ENCODE results near the gene LARP1.

The LARP1 gene

GRCh38 chr5:154836225-154836624 lies 81.0 kb downstream of the LARP1 start:
- Histone ChIP-seq H2BK15ac (ENCODE audit: low read length) (no peak overlapping the region), H3K9ac (ENCODE audit: low read depth, low read length, poor library complexity) (no peak overlapping the region), H3K27me3 (ENCODE audit: control insufficient read depth in 3 of 3, insufficient read depth in 3 of 3, low read depth in 1 of 3, low read length in 3 of 3) (no peaks in the 10 kb centered on the region), H4K91ac (ENCODE audit: low read depth, low read length, poor library complexity) (no peak overlapping the region), H3K36me3 (replicated peaks in 1 of 2; ENCODE audit: control insufficient read depth in 2 of 2, insufficient read depth in 2 of 2, low read length in 2 of 2) (peaks cover 3 to 8% of the 10 kb centered on the region in 2 donors), H3K4me2 (ENCODE audit: insufficient read depth, low read length, poor library complexity, severe bottlenecking) (no peak overlapping the region), H2BK12ac (ENCODE audit: low read length) (no peak overlapping the region), H3K9me3 (replicated peaks in 1 of 2; ENCODE audit: control insufficient read depth in 2 of 2, insufficient read depth in 1 of 2, low read depth in 1 of 2, low read length in 2 of 2) (no peaks in the 10 kb centered on the region), H3K4me1 (ENCODE audit: control insufficient read depth in 2 of 2, insufficient read depth in 1 of 2, low read depth in 1 of 2, low read length in 2 of 2) (no peaks in the 10 kb centered on the region), H3K18ac (ENCODE audit: low read length) (no peak overlapping the region), H2BK5ac (ENCODE audit: low read length) (no peak overlapping the region), H2AK5ac (ENCODE audit: low read depth, low read length) (no peak overlapping the region), H4K8ac (ENCODE audit: low read depth, low read length) (no peak overlapping the region), H3K23ac (ENCODE audit: low read depth, low read length, poor library complexity) (no peak overlapping the region), H2BK120ac (ENCODE audit: low read depth, low read length) (no peak overlapping the region), H3K79me1 (ENCODE audit: low read depth, low read length) (no peaks in the 10 kb centered on the region), H3K4ac (ENCODE audit: low read length) (no peak overlapping the region), H2AFZ (ENCODE audit: low read length) (no peak overlapping the region), H3K14ac (ENCODE audit: low read length) (no peak overlapping the region), H3K4me3 (ENCODE audit: low read length in 2 of 2) (no peak overlapping the region), H3K27ac (replicated peaks; ENCODE audit: low read length) (no peak overlapping the region)
- no peak for DNase-seq (ENCODE audit: low spot score)
- no CpG with 5 or more reads among the region's 6 CpGs for WGBS, 2 donors (ENCODE audit: extremely low coverage in 2 of 2, insufficient read length in 2 of 2, insufficient replicate concordance in 1 of 2)

- Histone ChIP-seq H3K4me1 (ENCODE audit: control insufficient read depth in 2 of 2, insufficient read depth in 1 of 2, low read depth in 1 of 2, low read length in 2 of 2) (no peaks in the 10 kb centered on the region), H2AFZ (ENCODE audit: low read length) (no peak overlapping the region), H3K9ac (ENCODE audit: low read depth, low read length, poor library complexity) (no peak overlapping the region), H3K36me3 (replicated peaks in 1 of 2; ENCODE audit: control insufficient read depth in 2 of 2, insufficient read depth in 2 of 2, low read length in 2 of 2) (peaks cover 3 to 4% of the 10 kb centered on the region in 2 donors), H3K9me3 (replicated peaks in 1 of 2; ENCODE audit: control insufficient read depth in 2 of 2, insufficient read depth in 1 of 2, low read depth in 1 of 2, low read length in 2 of 2) (no peaks in the 10 kb centered on the region), H3K79me1 (ENCODE audit: low read depth, low read length) (no peaks in the 10 kb centered on the region), H3K4ac (ENCODE audit: low read length) (no peak overlapping the region), H2BK12ac (ENCODE audit: low read length) (no peak overlapping the region), H2BK5ac (ENCODE audit: low read length) (no peak overlapping the region), H2AK5ac (ENCODE audit: low read depth, low read length) (no peak overlapping the region), H3K14ac (ENCODE audit: low read length) (no peak overlapping the region), H3K27ac (replicated peaks; ENCODE audit: low read length) (no peak overlapping the region), H3K18ac (ENCODE audit: low read length) (no peak overlapping the region), H2BK120ac (ENCODE audit: low read depth, low read length) (no peak overlapping the region), H3K4me3 (ENCODE audit: low read length in 2 of 2) (no peak overlapping the region), H2BK15ac (ENCODE audit: low read length) (no peak overlapping the region), H3K23ac (ENCODE audit: low read depth, low read length, poor library complexity) (no peak overlapping the region), H4K8ac (ENCODE audit: low read depth, low read length) (no peak overlapping the region), H3K27me3 (ENCODE audit: control insufficient read depth in 3 of 3, insufficient read depth in 3 of 3, low read depth in 1 of 3, low read length in 3 of 3) (no peaks in the 10 kb centered on the region), H4K91ac (ENCODE audit: low read depth, low read length, poor library complexity) (no peak overlapping the region), H3K4me2 (ENCODE audit: insufficient read depth, low read length, poor library complexity, severe bottlenecking) (no peak overlapping the region)
- no CpG with 5 or more reads among the region's 6 CpGs for WGBS, 2 donors (ENCODE audit: extremely low coverage in 2 of 2, insufficient read length in 2 of 2, insufficient replicate concordance in 1 of 2)
- DNase-seq (ENCODE audit: low spot score) = no peak
Measured at GRCh38 chr5:154837009-154837901, 82.1 kb downstream of the LARP1 start.

GRCh38 chr5:154840435-154841272 lies 85.5 kb downstream of the LARP1 start:
- H3K4me2 ChIP-seq (ENCODE audit: insufficient read depth, low read length, poor library complexity, severe bottlenecking) = no peak overlapping the region
- H3K27me3 ChIP-seq (ENCODE audit: control insufficient read depth in 3 of 3, insufficient read depth in 3 of 3, low read depth in 1 of 3, low read length in 3 of 3) = no peaks in the 10 kb centered on the region
- H4K8ac ChIP-seq (ENCODE audit: low read depth, low read length) = no peak overlapping the region
- no peak overlapping the region for H3K4ac ChIP-seq (ENCODE audit: low read length)
- H2BK15ac ChIP-seq (ENCODE audit: low read length) = no peak overlapping the region
- no peak overlapping the region for H3K23ac ChIP-seq (ENCODE audit: low read depth, low read length, poor library complexity)
- H3K79me1 ChIP-seq (ENCODE audit: low read depth, low read length) = no peaks in the 10 kb centered on the region
- H3K9ac ChIP-seq (ENCODE audit: low read depth, low read length, poor library complexity) = no peak overlapping the region
- H2AFZ ChIP-seq (ENCODE audit: low read length) = no peak overlapping the region
- H2BK12ac ChIP-seq (ENCODE audit: low read length) = no peak overlapping the region
- H3K14ac ChIP-seq (ENCODE audit: low read length) = no peak overlapping the region
- no peak overlapping the region for H2BK5ac ChIP-seq (ENCODE audit: low read length)
- H3K27ac ChIP-seq (replicated peaks; ENCODE audit: low read length) = no peak overlapping the region
- no peaks in the 10 kb centered on the region for H3K4me1 ChIP-seq (ENCODE audit: control insufficient read depth in 2 of 2, insufficient read depth in 1 of 2, low read depth in 1 of 2, low read length in 2 of 2)
- no peak overlapping the region for H4K91ac ChIP-seq (ENCODE audit: low read depth, low read length, poor library complexity)
- no peak overlapping the region for H2AK5ac ChIP-seq (ENCODE audit: low read depth, low read length)
- no peak overlapping the region for H3K18ac ChIP-seq (ENCODE audit: low read length)
- no peak overlapping the region for H2BK120ac ChIP-seq (ENCODE audit: low read depth, low read length)
- H3K4me3 ChIP-seq (ENCODE audit: low read length in 2 of 2) = no peak overlapping the region
- peaks cover 3 to 4% of the 10 kb centered on the region in 2 donors for H3K36me3 ChIP-seq (replicated peaks in 1 of 2; ENCODE audit: control insufficient read depth in 2 of 2, insufficient read depth in 2 of 2, low read length in 2 of 2)
- H3K9me3 ChIP-seq (replicated peaks in 1 of 2; ENCODE audit: control insufficient read depth in 2 of 2, insufficient read depth in 1 of 2, low read depth in 1 of 2, low read length in 2 of 2) = no peaks in the 10 kb centered on the region
- no CpG with 5 or more reads among the region's 6 CpGs for WGBS, 2 donors (ENCODE audit: extremely low coverage in 2 of 2, insufficient read length in 2 of 2, insufficient replicate concordance in 1 of 2)
- DNase-seq (ENCODE audit: low spot score) = no peak

- no peaks in the 10 kb centered on the region for H3K9me3 ChIP-seq (replicated peaks in 1 of 2; ENCODE audit: control insufficient read depth in 2 of 2, insufficient read depth in 1 of 2, low read depth in 1 of 2, low read length in 2 of 2)
- no peaks in the 10 kb centered on the region for H3K4me1 ChIP-seq (ENCODE audit: control insufficient read depth in 2 of 2, insufficient read depth in 1 of 2, low read depth in 1 of 2, low read length in 2 of 2)
- no peak overlapping the region for H2BK15ac ChIP-seq (ENCODE audit: low read length)
- H3K23ac ChIP-seq (ENCODE audit: low read depth, low read length, poor library complexity) = no peak overlapping the region
- no peak overlapping the region for H2BK5ac ChIP-seq (ENCODE audit: low read length)
- H4K91ac ChIP-seq (ENCODE audit: low read depth, low read length, poor library complexity) = no peak overlapping the region
- H3K4me3 ChIP-seq (ENCODE audit: low read length in 2 of 2) = no peak overlapping the region
- no peak overlapping the region for H2BK120ac ChIP-seq (ENCODE audit: low read depth, low read length)
- H3K4ac ChIP-seq (ENCODE audit: low read length) = no peak overlapping the region
- H2AK5ac ChIP-seq (ENCODE audit: low read depth, low read length) = no peak overlapping the region
- no peak overlapping the region for H3K18ac ChIP-seq (ENCODE audit: low read length)
- no peak overlapping the region for H2AFZ ChIP-seq (ENCODE audit: low read length)
- H4K8ac ChIP-seq (ENCODE audit: low read depth, low read length) = no peak overlapping the region
- no peak overlapping the region for H3K9ac ChIP-seq (ENCODE audit: low read depth, low read length, poor library complexity)
- no peaks in the 10 kb centered on the region for H3K79me1 ChIP-seq (ENCODE audit: low read depth, low read length)
- no peaks in the 10 kb centered on the region for H3K27me3 ChIP-seq (ENCODE audit: control insufficient read depth in 3 of 3, insufficient read depth in 3 of 3, low read depth in 1 of 3, low read length in 3 of 3)
- no peak for DNase-seq (ENCODE audit: low spot score)
- peaks cover 3 to 4% of the 10 kb centered on the region in 2 donors for H3K36me3 ChIP-seq (replicated peaks in 1 of 2; ENCODE audit: control insufficient read depth in 2 of 2, insufficient read depth in 2 of 2, low read length in 2 of 2)
- no peak overlapping the region for H2BK12ac ChIP-seq (ENCODE audit: low read length)
- H3K27ac ChIP-seq (replicated peaks; ENCODE audit: low read length) = no peak overlapping the region
- H3K4me2 ChIP-seq (ENCODE audit: insufficient read depth, low read length, poor library complexity, severe bottlenecking) = no peak overlapping the region
- H3K14ac ChIP-seq (ENCODE audit: low read length) = no peak overlapping the region
Measured at GRCh38 chr5:154841273-154841661, 86.1 kb downstream of the LARP1 start.
